ENCODE results near the gene CPEB3.
"Not testable (repeated sequence)": the region's sequence is repeated elsewhere in the genome, so short reads cannot be mapped to it uniquely, and the experiment has no call there.

Gene CPEB3

DNA sequence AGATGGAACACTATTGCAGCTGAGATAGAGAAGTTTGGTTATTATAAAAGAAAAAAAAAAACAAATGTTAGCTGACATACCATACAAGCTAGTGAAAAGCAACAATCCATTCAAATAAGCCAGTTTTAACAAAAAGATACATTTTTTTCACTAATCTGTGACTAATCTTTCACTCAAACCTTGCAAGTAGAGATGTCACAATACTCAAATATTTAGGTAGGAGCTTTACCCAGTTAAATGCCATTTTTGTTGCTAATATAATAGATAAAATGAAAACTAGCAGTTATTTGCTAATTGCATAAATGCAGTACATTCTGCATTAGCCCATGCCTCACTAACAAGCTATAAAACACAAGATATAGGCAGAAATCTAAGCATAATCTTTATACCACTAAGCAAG lies 243.7 kb downstream of the CPEB3 start:
- Histone ChIP-seq H3K36me3 (ENCODE audit: insufficient read depth, low read length) (no peaks in the 10 kb centered on the region), H3K9me3 (replicated peaks; ENCODE audit: low read length) (no peaks in the 10 kb centered on the region), H3K4me3 (ENCODE audit: low read length) (no peak overlapping the region), H3K4me2 (ENCODE audit: low read length) (no peak overlapping the region), H3K9ac (ENCODE audit: low read depth, low read length) (no peak overlapping the region), H3K4me1 (ENCODE audit: control insufficient read depth, insufficient read depth, low read length) (no peaks in the 10 kb centered on the region), H3K27me3 (ENCODE audit: control insufficient read depth, insufficient read depth, low read length) (no peaks in the 10 kb centered on the region)

DNA sequence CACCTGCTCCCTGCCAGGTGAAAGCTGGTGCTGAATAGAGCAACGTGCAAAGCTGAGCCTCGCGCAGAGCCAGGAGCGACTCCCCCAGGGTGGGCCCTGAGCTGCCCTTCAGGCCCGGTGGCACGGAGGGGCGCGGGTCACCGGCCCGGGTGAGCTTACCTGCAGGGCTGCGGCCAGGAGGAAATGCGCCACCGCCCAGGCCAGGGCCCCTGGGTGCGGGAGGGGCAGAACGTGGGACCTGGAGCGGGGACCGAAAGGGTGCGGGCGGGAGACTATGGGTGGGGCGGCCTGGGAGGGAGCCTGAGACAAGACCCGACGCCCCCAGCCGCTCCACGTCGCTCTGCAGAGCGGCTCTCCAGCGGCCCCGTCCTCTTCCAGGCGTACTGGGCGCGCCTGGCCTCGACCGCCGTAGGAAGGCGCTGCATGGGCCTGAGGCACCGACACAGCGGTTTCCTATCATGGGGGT lies 245.2 kb downstream of the CPEB3 start:
- H3K9ac ChIP-seq (ENCODE audit: low read depth, low read length) = no peak overlapping the region
- no peak overlapping the region for H3K4me3 ChIP-seq (ENCODE audit: low read length)
- H3K9me3 ChIP-seq (replicated peaks; ENCODE audit: low read length) = no peaks in the 10 kb centered on the region
- H3K36me3 ChIP-seq (ENCODE audit: insufficient read depth, low read length) = no peaks in the 10 kb centered on the region
- no peaks in the 10 kb centered on the region for H3K4me1 ChIP-seq (ENCODE audit: control insufficient read depth, insufficient read depth, low read length)
- no peak overlapping the region for H3K4me2 ChIP-seq (ENCODE audit: low read length)
- no peaks in the 10 kb centered on the region for H3K27me3 ChIP-seq (ENCODE audit: control insufficient read depth, insufficient read depth, low read length)

DNA sequence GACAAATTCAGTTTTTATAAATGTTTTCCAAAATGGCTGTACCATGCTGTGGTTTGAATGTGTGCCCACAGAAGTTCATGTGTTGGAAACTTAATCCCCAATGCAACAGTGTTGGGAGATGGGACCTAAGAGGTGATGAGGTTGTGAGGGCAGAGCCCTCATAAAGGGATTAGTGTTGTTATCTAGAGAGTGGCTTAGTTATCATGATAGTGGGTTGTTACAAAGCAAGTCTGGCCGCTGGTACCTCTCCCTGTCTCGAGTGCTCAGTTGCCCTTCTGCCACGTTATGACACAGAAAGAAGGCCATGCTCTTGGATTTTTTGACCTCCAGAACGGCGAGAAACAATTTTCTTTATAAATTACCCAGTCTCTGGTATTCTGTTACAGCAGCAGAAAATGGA lies 248.3 kb downstream of the CPEB3 start:
- Histone ChIP-seq H3K4me1 (ENCODE audit: control insufficient read depth, insufficient read depth, low read length) (no peaks in the 10 kb centered on the region), H3K36me3 (ENCODE audit: insufficient read depth, low read length) (no peaks in the 10 kb centered on the region), H3K9ac (ENCODE audit: low read depth, low read length) (no peak overlapping the region), H3K9me3 (replicated peaks; ENCODE audit: low read length) (no peaks in the 10 kb centered on the region), H3K4me2 (ENCODE audit: low read length) (no peak overlapping the region), H3K4me3 (ENCODE audit: low read length) (no peak overlapping the region), H3K27me3 (ENCODE audit: control insufficient read depth, insufficient read depth, low read length) (no peaks in the 10 kb centered on the region)

DNA sequence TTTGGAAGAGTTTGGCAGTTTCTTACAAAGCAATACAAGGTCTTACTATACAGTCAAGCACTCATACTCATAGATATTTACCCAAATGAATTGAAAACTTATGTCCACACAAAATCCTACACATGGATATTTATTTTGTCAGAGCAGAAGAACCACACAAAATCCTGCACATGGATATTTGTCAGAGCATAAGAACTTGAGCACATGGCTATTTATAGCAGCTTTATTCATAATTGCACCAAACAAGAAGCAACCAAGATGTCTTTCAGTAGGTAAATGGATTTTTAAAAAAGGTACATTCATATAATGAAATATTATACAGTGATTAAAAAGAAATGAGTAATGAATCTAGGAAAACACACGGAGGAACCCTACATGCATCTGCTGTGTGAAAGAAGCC lies 251.9 kb downstream of the CPEB3 start:
- Histone ChIP-seq H3K4me2 (ENCODE audit: low read length) (no peak overlapping the region), H3K4me3 (ENCODE audit: low read length) (no peak overlapping the region), H3K4me1 (ENCODE audit: control insufficient read depth, insufficient read depth, low read length) (no peaks in the 10 kb centered on the region), H3K27me3 (ENCODE audit: control insufficient read depth, insufficient read depth, low read length) (no peaks in the 10 kb centered on the region), H3K9me3 (replicated peaks; ENCODE audit: low read length) (no peaks in the 10 kb centered on the region), H3K36me3 (ENCODE audit: insufficient read depth, low read length) (peaks cover 4% of the 10 kb centered on the region), H3K9ac (ENCODE audit: low read depth, low read length) (no peak overlapping the region)

DNA sequence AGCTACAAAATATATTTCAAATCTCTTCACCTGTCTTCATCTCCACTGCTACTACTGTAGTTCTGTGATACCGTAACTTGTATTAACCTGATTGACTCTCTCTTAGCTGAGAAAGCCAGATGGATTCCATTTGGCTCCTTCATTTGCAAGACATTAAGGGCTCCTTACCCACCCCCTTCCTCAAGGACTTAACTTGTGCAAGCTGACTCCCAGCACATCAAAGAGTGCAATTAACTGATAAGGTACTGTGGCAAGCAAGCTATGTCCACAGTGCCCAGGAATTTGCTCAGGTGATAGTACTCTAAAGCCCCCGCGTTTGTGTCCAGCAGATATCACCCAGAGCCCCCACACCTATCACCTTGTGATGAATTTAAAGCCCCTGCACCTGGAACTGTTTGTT lies 257.8 kb downstream of the CPEB3 start:
- H3K4me2 ChIP-seq (ENCODE audit: low read length); H3K9me3 ChIP-seq (replicated peaks; ENCODE audit: low read length); H3K9ac ChIP-seq (ENCODE audit: low read depth, low read length); H3K4me3 ChIP-seq (ENCODE audit: low read length); H3K4me1 ChIP-seq (ENCODE audit: control insufficient read depth, insufficient read depth, low read length); H3K27me3 ChIP-seq (ENCODE audit: control insufficient read depth, insufficient read depth, low read length): not testable (repeated sequence)
- peaks cover 36% of the 10 kb centered on the region for H3K36me3 ChIP-seq (ENCODE audit: insufficient read depth, low read length)

DNA sequence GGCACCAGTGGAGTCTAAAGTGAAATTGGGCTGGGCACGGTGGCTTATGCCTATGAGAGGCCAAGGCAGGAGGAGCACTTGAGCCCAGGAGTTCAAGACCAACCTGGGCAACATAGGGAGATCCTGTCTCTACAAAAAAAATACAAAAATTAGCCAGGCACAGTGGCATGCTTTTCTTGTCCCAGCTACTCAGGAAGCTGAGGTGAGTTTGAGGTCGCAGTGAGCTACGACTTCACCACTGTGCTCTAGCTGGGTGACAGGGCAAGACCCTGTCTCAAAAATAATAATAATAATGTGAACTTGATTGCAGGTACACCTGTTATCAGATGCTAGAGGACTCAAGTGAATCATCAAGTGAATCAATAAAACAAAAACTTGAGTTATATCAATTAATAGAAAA lies 259.3 kb downstream of the CPEB3 start:
- no peaks in the 10 kb centered on the region for H3K9me3 ChIP-seq (replicated peaks; ENCODE audit: low read length)
- peaks cover 51% of the 10 kb centered on the region for H3K36me3 ChIP-seq (ENCODE audit: insufficient read depth, low read length)
- H3K4me2 ChIP-seq (ENCODE audit: low read length) = no peak overlapping the region
- H3K4me3 ChIP-seq (ENCODE audit: low read length) = no peak overlapping the region
- H3K9ac ChIP-seq (ENCODE audit: low read depth, low read length) = no peak overlapping the region
- no peaks in the 10 kb centered on the region for H3K27me3 ChIP-seq (ENCODE audit: control insufficient read depth, insufficient read depth, low read length)
- H3K4me1 ChIP-seq (ENCODE audit: control insufficient read depth, insufficient read depth, low read length) = no peaks in the 10 kb centered on the region

DNA sequence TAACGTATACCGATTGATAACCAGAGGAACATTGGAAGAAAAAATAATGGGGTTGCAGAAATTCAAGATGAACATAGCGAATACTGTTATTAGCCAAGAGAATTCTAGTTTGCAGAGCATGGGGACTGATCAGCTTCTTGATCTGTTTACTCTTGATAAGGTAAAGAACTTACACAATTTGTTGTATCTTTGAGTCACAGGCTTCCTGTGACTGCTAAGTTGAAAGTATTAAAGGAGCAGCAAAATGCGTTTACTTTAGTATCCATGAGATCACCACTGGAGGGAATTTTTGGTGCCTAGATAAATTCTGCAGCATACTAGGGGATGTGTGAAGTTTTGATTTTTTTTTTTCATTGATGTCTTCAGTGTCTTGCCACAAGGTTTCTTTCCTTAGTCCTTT lies 263.7 kb downstream of the CPEB3 start:
- H3K27me3 ChIP-seq (ENCODE audit: control insufficient read depth, insufficient read depth, low read length) = no peaks in the 10 kb centered on the region
- peaks cover 61% of the 10 kb centered on the region for H3K36me3 ChIP-seq (ENCODE audit: insufficient read depth, low read length)
- no peak overlapping the region for H3K9ac ChIP-seq (ENCODE audit: low read depth, low read length)
- H3K4me2 ChIP-seq (ENCODE audit: low read length) = no peak overlapping the region
- H3K4me3 ChIP-seq (ENCODE audit: low read length) = no peak overlapping the region
- no peaks in the 10 kb centered on the region for H3K9me3 ChIP-seq (replicated peaks; ENCODE audit: low read length)
- peaks cover 3% of the 10 kb centered on the region for H3K4me1 ChIP-seq (ENCODE audit: control insufficient read depth, insufficient read depth, low read length)

DNA sequence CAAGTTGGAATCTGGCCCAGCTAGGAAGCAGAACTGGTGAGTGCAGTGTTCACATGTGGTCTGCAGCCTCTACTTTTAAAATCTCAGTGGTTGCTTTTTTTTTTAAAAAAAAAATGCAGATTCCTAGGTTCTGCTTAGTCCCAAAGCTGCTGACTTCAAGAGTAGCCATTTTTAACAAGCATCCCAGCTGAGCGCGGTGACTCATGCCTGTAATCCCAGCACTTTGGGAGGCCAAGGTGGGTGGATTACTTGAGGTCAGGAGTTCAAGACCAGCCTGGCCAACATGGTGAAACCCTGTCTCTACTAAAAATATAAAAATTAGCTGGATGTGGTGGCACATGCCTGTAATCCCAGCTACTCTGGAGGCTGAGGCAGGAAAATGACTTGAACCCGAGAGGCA lies 265.5 kb downstream of the CPEB3 start:
- not testable (repeated sequence) for H3K9ac ChIP-seq (ENCODE audit: low read depth, low read length); H3K27me3 ChIP-seq (ENCODE audit: control insufficient read depth, insufficient read depth, low read length); H3K4me3 ChIP-seq (ENCODE audit: low read length); H3K4me2 ChIP-seq (ENCODE audit: low read length); H3K9me3 ChIP-seq (replicated peaks; ENCODE audit: low read length); H3K4me1 ChIP-seq (ENCODE audit: control insufficient read depth, insufficient read depth, low read length)
- H3K36me3 ChIP-seq (ENCODE audit: insufficient read depth, low read length) = peaks cover 62% of the 10 kb centered on the region

DNA sequence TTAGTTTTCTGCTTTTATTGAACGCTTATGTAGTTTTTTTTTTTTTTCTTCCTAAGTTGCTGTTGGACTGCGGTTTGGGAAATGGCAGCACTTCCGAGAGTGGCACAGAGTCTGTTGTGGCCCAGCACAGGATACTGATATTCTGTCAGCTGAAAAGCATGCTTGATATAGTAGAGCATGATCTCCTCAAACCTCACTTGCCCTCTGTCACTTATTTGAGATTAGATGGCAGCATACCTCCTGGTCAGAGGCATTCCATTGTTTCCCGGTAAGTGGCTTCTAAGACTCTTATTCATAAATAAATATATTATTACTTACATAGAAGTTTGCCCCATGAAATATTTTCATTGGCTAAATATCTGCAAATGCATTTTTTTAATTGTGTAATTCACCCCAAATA lies 266.2 kb downstream of the CPEB3 start:
- peaks cover 59% of the 10 kb centered on the region for H3K36me3 ChIP-seq (ENCODE audit: insufficient read depth, low read length)
- peaks cover 3% of the 10 kb centered on the region for H3K4me1 ChIP-seq (ENCODE audit: control insufficient read depth, insufficient read depth, low read length)
- no peaks in the 10 kb centered on the region for H3K9me3 ChIP-seq (replicated peaks; ENCODE audit: low read length)
- H3K4me3 ChIP-seq (ENCODE audit: low read length) = no peak overlapping the region
- no peaks in the 10 kb centered on the region for H3K27me3 ChIP-seq (ENCODE audit: control insufficient read depth, insufficient read depth, low read length)
- no peak overlapping the region for H3K4me2 ChIP-seq (ENCODE audit: low read length)
- H3K9ac ChIP-seq (ENCODE audit: low read depth, low read length) = no peak overlapping the region

DNA sequence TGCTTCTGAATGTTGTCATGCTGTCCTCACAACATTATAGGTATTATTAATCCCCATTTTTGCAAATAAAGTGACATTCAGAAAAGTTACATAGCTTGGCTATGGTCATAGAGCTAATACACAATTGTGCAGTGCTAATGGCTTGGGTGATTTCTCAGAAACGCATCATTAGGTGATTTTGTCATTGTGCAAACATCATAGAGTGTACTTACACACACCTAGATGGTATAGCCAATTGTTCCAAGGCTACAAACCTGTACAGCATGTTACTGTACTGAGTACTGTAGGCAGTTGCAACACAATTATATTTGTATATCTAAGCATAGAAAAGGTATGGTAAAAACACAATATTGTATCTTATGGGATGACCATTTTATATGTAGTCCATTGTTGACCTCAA lies 276.3 kb downstream of the CPEB3 start:
- Histone ChIP-seq H3K9me3 (replicated peaks; ENCODE audit: low read length) (no peaks in the 10 kb centered on the region), H3K4me1 (ENCODE audit: control insufficient read depth, insufficient read depth, low read length) (no peaks in the 10 kb centered on the region), H3K4me2 (ENCODE audit: low read length) (no peak overlapping the region), H3K9ac (ENCODE audit: low read depth, low read length) (no peak overlapping the region), H3K4me3 (ENCODE audit: low read length) (no peak overlapping the region), H3K36me3 (ENCODE audit: insufficient read depth, low read length) (peaks cover 58% of the 10 kb centered on the region), H3K27me3 (ENCODE audit: control insufficient read depth, insufficient read depth, low read length) (no peaks in the 10 kb centered on the region)

DNA sequence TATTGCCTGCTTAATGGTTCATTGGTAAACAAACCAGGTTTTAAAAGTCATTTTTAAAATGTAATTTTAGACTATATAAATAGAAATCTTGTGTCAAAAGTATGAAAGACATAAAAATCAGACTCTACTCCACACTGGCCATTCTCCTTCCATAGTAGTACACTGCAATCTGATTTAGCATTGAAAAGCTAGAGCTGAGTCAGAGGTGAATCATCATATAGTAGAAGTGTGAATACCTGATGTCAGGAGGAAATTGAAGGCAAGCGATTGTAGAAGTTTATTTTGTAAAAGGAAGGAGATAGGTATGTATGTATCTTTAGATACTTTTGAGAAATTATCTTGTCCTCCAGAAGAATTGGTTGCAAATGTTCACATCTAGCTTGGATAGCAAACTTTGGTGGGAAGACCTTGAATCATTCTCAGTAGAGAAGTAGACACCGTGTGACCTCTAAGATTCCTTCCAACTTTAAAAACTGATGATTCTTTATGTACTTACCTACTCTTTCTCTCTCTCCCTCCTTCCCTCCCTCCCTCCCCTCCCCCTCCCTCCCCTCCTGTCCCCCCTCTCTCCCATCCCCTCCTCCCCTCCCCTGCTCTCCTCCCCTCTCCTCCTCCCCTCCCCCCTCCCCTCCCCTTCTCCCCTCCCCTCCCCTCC lies 279.2 kb downstream of the CPEB3 start:
- Histone ChIP-seq H3K9me3 (replicated peaks; ENCODE audit: low read length) (no peaks in the 10 kb centered on the region), H3K27me3 (ENCODE audit: control insufficient read depth, insufficient read depth, low read length) (no peaks in the 10 kb centered on the region), H3K4me2 (ENCODE audit: low read length) (no peak overlapping the region), H3K9ac (ENCODE audit: low read depth, low read length) (no peak overlapping the region), H3K4me3 (ENCODE audit: low read length) (no peak overlapping the region), H3K4me1 (ENCODE audit: control insufficient read depth, insufficient read depth, low read length) (no peaks in the 10 kb centered on the region), H3K36me3 (ENCODE audit: insufficient read depth, low read length) (peaks cover 43% of the 10 kb centered on the region)

DNA sequence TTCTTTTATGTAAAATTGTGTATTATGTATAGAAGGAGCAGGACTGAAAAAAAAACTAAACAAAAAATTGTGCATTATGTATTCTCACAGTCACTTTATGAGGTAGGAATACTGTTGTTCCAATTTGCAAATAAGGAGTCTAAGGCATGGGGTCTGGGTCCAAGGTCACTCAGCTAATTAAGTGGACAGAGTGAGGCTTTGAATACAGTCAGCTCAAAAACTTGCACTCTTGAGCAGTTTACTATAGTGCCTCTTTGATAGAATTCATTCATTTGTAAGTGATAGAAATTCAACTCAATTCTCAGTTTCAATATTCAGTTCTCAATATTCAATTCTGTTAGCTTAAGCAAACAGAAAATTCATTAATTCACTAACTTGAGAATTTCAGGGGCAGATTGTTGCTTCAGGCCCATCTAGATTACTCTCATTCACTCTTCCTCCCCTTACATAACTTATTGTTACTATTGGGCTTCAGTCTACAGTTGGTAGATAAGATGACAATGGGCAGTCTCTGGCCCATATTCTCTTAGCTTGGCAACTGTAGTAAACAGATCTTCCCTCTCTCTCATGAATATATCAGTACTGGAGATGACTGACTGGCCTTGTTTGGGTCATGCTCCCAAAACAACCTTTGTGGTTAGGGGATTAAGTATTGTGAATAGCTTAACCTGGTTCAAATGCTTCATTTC lies 280.7 kb downstream of the CPEB3 start:
- peaks cover 32% of the 10 kb centered on the region for H3K36me3 ChIP-seq (ENCODE audit: insufficient read depth, low read length)

More for the DNA sequence above, 280.7 kb downstream of the CPEB3 start:
- Histone ChIP-seq H3K9me3 (replicated peaks; ENCODE audit: low read length) (no peaks in the 10 kb centered on the region), H3K27me3 (ENCODE audit: control insufficient read depth, insufficient read depth, low read length) (no peaks in the 10 kb centered on the region), H3K4me3 (ENCODE audit: low read length) (no peak overlapping the region), H3K4me1 (ENCODE audit: control insufficient read depth, insufficient read depth, low read length) (no peaks in the 10 kb centered on the region), H3K9ac (ENCODE audit: low read depth, low read length) (no peak overlapping the region), H3K4me2 (ENCODE audit: low read length) (no peak overlapping the region)

All from skeletal muscle satellite cell (primary cell).